Left colon (tissue), 2 donors: Measurements from ENCODE around the gene IER2. TPM values are rescaled to one million over a fixed set of nuclear protein-coding genes. Genes with fewer than 3 reads are reported as not detected.
A peak's percentile ranks its signal among the peaks of the same experiment; 100 is the strongest.
"Not testable (repeated sequence)": the region's sequence is repeated elsewhere in the genome, so short reads cannot be mapped to it uniquely, and the experiment has no call there.

Experiments
- ATAC-seq: fragments of 200-7000 bp; cut with Tn5 transposase; one replicate; pipeline ENCODE4 v1.9.1; 2020; ENCODE audit warnings: mild to moderate bottlenecking, moderate library complexity
- DNase-seq, 2 donors: peaks; one replicate each; pipeline ENCODE4 v3.0.0-alpha.2; 2020
- intact Hi-C, 2 donors: fragments of 100-400 bp; cut with DNase I in 1 of 2; cut with micrococcal nuclease in 1 of 2; formaldehyde crosslinking; loops; one replicate each; pipeline versions ENCODE4 v1.11.2 to v1.14.0; 2022; cut with DNase I, micrococcal nuclease
- total RNA-seq, 2 donors: library from RNA; stranded (reverse); fragmentation: NEBNext Ultra II Directional; extraction: Animal tissue kit (Norgen Biotek cat#: 25700); gene quantifications; one replicate each; pipeline ENCODE4 v1.2.1, GENCODE V29; 2021
- donor health status: DM: no; HTN: no; CAD: no.
- donor health status: DM: yes; HTN: yes; CAD: no.

Gene IER2
- total RNA-seq, 2 donors from 2014 or later: 116 to 155 TPM

- intact Hi-C loops: no loop called here
- DNase-seq: no peak
- no peak for ATAC-seq
These were observed 14.8 kb upstream of the IER2 start for GRCh38 chr19:13135068-13136062.

- intact Hi-C loops: no loop called here
- no peak for DNase-seq
These were observed 12.9 kb upstream of the IER2 start for GRCh38 chr19:13137290-13137794.

GRCh38 chr19:13138171-13138915 lies 11.9 kb upstream of the IER2 start:
- intact Hi-C loops: no loop called here
- no peak for ATAC-seq

More at GRCh38 chr19:13137290-13137794, 12.9 kb upstream of the IER2 start:
- ATAC-seq: no peak

GRCh38 chr19:13138916-13139198 lies 11.4 kb upstream of the IER2 start:
- ATAC-seq (no peak), DNase-seq (no peak)
- intact Hi-C loops: no loop called here

More at GRCh38 chr19:13138171-13138915, 11.9 kb upstream of the IER2 start:
- no peak for DNase-seq

DNA sequence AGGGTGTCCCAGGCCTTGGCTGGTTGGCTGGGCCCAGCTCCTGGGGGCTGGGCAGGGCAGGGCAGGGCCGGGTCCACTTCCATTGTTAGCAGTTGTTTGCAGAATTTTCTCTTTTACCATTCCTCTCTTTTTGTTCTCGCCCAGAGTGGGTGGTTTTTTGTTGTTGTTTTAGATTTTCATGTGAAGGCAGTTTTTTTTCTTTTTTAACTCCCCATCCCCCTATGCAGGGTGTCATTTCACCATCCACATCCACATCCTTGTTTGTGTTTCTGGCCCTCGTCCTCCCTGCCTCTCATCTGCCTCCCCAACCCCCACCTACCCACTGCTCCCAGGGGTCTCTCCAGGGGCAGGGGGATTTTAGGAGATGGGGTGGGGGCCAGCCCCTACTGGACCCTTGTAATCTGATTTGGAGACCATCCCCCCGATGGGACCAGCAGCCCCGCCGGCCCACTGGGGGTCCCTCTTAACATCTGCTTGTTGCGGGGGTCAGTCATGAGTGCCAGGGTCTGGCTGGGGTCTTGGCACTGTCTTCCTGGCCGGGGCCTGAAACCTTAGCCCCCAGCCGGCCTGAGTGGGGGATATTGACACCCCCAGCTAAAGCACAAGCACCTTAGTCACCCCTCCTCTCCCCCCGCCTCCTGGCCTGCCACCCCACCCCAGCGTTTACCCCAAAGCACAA lies 10.4 kb upstream of the IER2 start:
- no peak for ATAC-seq
- intact Hi-C loops: no loop called here
- DNase-seq: no peak

GRCh38 chr19:13146763-13147563 lies 3.2 kb upstream of the IER2 start:
- intact Hi-C loops: no loop called here
- DNase-seq (peak in 1 of 2 donors; percentile 53), ATAC-seq (no peak)

- peak; percentile 24 to 47 for DNase-seq
- intact Hi-C loops, ATAC-seq: not testable (repeated sequence)
These were observed 1.0 kb upstream of the IER2 start for GRCh38 chr19:13149173-13149627.

- intact Hi-C loops: no loop called here
- DNase-seq (peak; percentile 59 to 77), ATAC-seq (peak; percentile 9)
These were observed 504 bp upstream of the IER2 start for GRCh38 chr19:13149628-13150186.

GRCh38 chr19:13150931-13151604 lies 857 bp downstream of the IER2 start:
- ATAC-seq (no peak), DNase-seq (peak in 1 of 2 donors; percentile 56)
- intact Hi-C loops: no loop called here

DNA sequence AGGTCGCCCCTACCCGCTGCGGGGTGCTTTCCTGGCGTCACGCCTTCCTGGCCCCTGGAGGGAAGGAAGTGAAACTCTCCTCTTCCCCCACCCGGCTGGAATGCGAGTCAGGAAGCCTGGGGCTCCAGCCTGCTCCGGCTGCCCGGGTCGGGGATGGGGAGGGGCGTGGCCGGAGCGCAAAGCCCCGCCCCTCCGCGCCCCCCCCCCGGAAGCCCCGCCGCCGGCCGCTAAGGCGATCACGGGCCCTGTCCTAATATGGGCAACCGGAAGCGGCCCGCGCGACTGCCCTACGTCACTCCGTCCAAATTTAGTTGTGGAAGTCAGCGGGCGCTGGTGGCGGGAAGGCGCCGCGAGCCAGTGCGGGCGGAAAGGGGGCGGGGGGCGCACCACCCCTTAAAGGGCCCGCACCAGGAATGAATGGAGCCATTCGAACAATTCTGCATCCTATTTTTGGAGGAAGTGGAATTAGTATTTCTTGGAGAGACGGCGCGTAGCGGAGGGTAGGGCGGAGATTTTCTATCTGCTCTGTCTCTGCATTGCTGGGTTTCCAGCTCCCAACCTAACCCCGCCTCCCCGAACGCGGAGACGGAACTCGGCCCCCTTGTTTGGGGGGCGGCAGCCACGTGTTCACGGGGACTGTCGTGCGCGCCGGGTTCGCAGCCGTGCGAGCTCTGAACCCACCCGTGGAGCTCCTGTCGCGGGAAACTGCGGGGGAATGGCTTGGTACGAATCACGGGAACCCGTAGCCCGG lies 1.6 kb downstream of the IER2 start:
- DNase-seq (peak; percentile 98), ATAC-seq (peak; percentile 47)
- intact Hi-C loops: no loop called here

- intact Hi-C loops: no loop called here
- ATAC-seq: peak; percentile 0
- no peak for DNase-seq
These were observed 2.3 kb downstream of the IER2 start for GRCh38 chr19:13152356-13152973.

GRCh38 chr19:13152974-13153568 lies 2.9 kb downstream of the IER2 start:
- peak; percentile 95 to 96 for DNase-seq
- ATAC-seq: peak; percentile 33
- intact Hi-C loops: no loop called here

DNA sequence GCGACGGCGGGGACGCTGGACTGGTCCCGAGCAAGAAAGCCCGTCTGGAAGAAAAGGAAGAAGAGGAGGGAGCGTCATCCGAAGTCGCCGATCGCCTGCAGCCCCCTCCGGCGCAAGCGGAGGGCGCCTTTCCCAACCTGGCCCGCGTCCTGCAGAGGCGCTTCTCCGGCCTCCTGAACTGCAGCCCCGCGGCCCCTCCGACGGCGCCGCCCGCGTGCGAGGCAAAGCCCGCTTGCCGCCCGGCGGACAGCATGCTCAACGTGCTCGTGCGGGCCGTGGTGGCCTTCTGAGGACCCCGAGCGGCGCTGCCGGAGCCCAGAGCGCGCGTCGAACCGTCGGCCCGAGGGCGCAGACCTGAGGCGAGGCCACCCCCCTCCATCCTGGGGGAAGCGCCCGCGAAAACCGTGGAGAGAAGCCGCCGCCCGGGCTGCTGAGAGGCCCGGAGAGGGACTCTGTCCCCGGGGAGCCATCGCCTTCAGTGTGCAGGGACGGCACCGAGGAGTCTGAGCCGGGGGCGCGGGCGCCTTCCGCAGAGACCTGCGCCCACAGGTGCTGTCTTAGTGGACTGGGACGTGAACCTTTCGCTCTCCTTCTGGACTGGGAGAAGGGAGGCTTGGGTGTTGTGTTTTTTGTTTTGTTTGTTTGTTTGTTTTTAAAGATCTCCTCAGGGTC lies 3.5 kb downstream of the IER2 start:
- intact Hi-C loops: no loop called here
- DNase-seq: peak in 1 of 2 donors; percentile 58
- ATAC-seq: no peak

- peak; percentile 92 to 96 for DNase-seq
- intact Hi-C loops: no loop called here
- peak; percentile 30 for ATAC-seq
These were observed 4.1 kb downstream of the IER2 start for GRCh38 chr19:13154241-13154778.

GRCh38 chr19:13154911-13155471 lies 4.8 kb downstream of the IER2 start:
- ATAC-seq (peak; percentile 27), DNase-seq (peak; percentile 93 to 94)
- intact Hi-C loops: no loop called here
